KMS-11 (cell line): ENCODE data around the gene HRK.

Experiments used
- H2AFZ ChIP-seq: fragments of 200-600 bp; sonication (generic); 2 replicates; pipeline ENCODE4 v1.6.1; 2016; ENCODE audit warnings: antibody characterized with exemption, mixed run types, low read depth
- H3K27ac ChIP-seq: fragments of 200-600 bp; sonication (generic); 2 replicates; pipeline ENCODE4 v1.6.1; 2016; ENCODE audit warnings: mild to moderate bottlenecking, mixed run types
- H3K27me3 ChIP-seq: fragments of 200-600 bp; sonication (generic); 2 replicates; pipeline ENCODE4 v1.6.1; 2017; ENCODE audit warnings: mild to moderate bottlenecking, low read depth, mixed run types, moderate library complexity; ENCODE audit not compliant: insufficient read depth
- H3K36me3 ChIP-seq: fragments of 200-600 bp; sonication (generic); 2 replicates; pipeline ENCODE4 v1.6.1; 2017; ENCODE audit warnings: mild to moderate bottlenecking, mixed run types; ENCODE audit not compliant: insufficient read depth
- H3K4me1 ChIP-seq: fragments of 200-600 bp; sonication (generic); 2 replicates; pipeline ENCODE4 v1.6.1; 2016; ENCODE audit warnings: mild to moderate bottlenecking, low read depth, mixed run types; ENCODE audit not compliant: poor library complexity, severe bottlenecking
- H3K4me2 ChIP-seq: fragments of 200-600 bp; sonication (generic); 2 replicates; pipeline ENCODE4 v1.7.0; 2016; ENCODE audit warnings: mild to moderate bottlenecking, mixed run types
- H3K4me3 ChIP-seq: fragments of 200-600 bp; sonication (generic); IDR thresholded peaks from 2 replicates; pipeline ENCODE4 v1.6.1; 2017; ENCODE audit warnings: low read depth, low read length, mixed read lengths; ENCODE audit not compliant: insufficient read depth
- H3K79me2 ChIP-seq: fragments of 200-600 bp; sonication (generic); 2 replicates; pipeline ENCODE4 v1.6.1; 2016; ENCODE audit warnings: low read depth, mixed run types; ENCODE audit not compliant: insufficient read depth
- H3K9ac ChIP-seq: fragments of 200-600 bp; sonication (generic); 2 replicates; pipeline ENCODE4 v1.6.1; 2016; ENCODE audit warnings: mild to moderate bottlenecking, mixed run types
- H4K20me1 ChIP-seq: fragments of 200-600 bp; sonication (generic); 2 replicates; pipeline ENCODE4 v1.6.1; 2016; ENCODE audit warnings: mild to moderate bottlenecking, mixed run types; ENCODE audit not compliant: insufficient read depth
- CTCF ChIP-seq: fragments of 200-600 bp; sonication (generic); conservative IDR thresholded peaks from 2 replicates; pipeline ENCODE4 v1.6.1; 2017; ENCODE audit warnings: low read depth, mild to moderate bottlenecking, antibody characterized with exemption, low read length, moderate library complexity, mixed read lengths

HRK gene

GRCh38 chr12:116874324-116874995 lies 6.8 kb downstream of the HRK start:
- no peak overlapping the region for H3K27ac ChIP-seq
- H3K4me2 ChIP-seq = no peak overlapping the region
- H3K4me3 ChIP-seq = no peak overlapping the region
- H3K4me1 ChIP-seq = no peaks in the 10 kb centered on the region
- TF ChIP-seq CTCF = no peak
- no peak overlapping the region for H2AFZ ChIP-seq
- no peaks in the 10 kb centered on the region for H4K20me1 ChIP-seq
- H3K9ac ChIP-seq = no peak overlapping the region
- no peaks in the 10 kb centered on the region for H3K36me3 ChIP-seq
- H3K27me3 ChIP-seq = peaks cover 4% of the 10 kb centered on the region; the same call in 1 of the 2 replicates
- no peaks in the 10 kb centered on the region for H3K79me2 ChIP-seq

GRCh38 chr12:116870306-116870705 lies 10.9 kb downstream of the HRK start:
- no peaks in the 10 kb centered on the region for H3K36me3 ChIP-seq
- H3K79me2 ChIP-seq = no peaks in the 10 kb centered on the region
- TF ChIP-seq CTCF = no peak
- no peaks in the 10 kb centered on the region for H4K20me1 ChIP-seq
- no peak overlapping the region for H3K9ac ChIP-seq
- H3K4me2 ChIP-seq = no peak overlapping the region
- H3K27ac ChIP-seq = no peak overlapping the region
- H3K27me3 ChIP-seq = no peaks in the 10 kb centered on the region
- H3K4me3 ChIP-seq = no peak overlapping the region
- no peak overlapping the region for H2AFZ ChIP-seq
- H3K4me1 ChIP-seq = no peaks in the 10 kb centered on the region

- Histone ChIP-seq H3K36me3 (no peaks in the 10 kb centered on the region), H3K4me1 (no peaks in the 10 kb centered on the region), H3K4me3 (no peak overlapping the region), H3K9ac (no peak overlapping the region), H3K27me3 (no peaks in the 10 kb centered on the region), H2AFZ (no peak overlapping the region), H3K27ac (no peak overlapping the region), H3K4me2 (no peak overlapping the region), H3K79me2 (no peaks in the 10 kb centered on the region), H4K20me1 (no peaks in the 10 kb centered on the region)
- TF ChIP-seq CTCF = no peak
Measured at GRCh38 chr12:116867523-116867922, 13.7 kb downstream of the HRK start.

DNA sequence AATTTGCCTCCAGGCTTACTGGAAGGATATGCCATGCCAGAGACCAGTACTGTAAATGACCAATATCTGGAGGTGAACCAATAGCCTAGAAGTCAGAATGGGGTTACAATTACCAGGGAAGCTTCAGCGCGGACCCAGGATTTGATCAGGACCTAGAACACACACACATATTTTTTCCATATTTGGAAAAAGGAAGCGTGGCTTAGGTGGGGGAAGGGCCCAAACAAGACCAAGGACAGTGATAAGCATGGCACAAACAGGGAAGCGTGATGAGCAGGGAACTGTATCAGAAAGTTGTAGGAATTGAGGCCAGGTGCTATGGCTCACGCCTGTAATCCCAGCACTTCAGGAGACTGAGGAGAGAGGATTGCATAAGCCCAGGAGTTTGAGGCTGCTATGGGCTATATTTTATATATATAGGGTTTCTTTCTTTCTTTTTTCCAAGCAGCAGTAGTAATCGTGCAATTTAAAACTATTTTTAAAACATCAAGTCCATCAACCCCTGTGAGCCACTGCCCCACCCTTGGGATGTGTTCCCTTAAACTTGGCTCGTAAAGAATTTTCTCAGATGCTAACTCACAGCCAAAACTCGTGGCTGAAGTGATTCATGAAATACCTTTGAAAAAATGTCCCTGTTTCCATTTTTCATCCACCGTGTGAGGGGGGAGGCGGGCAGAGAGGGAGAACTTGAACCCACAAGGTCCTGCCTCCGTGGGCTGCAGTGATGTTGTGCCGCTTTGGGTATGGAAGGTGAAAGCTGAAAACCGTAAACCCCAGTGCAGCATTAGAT lies 16.7 kb downstream of the HRK start:
- Histone ChIP-seq H3K36me3 (no peaks in the 10 kb centered on the region), H4K20me1 (no peaks in the 10 kb centered on the region), H2AFZ (no peak overlapping the region), H3K4me2 (no peak overlapping the region), H3K27ac (no peak overlapping the region), H3K9ac (no peak overlapping the region), H3K79me2 (no peaks in the 10 kb centered on the region), H3K27me3 (no peaks in the 10 kb centered on the region), H3K4me1 (no peaks in the 10 kb centered on the region), H3K4me3 (no peak overlapping the region)
- TF ChIP-seq CTCF = no peak
